ENCODE data around the gene ATOH8. TPM values are rescaled to one million over a fixed set of nuclear protein-coding genes. Genes with fewer than 3 reads are reported as not detected.

ATOH8 gene
- total RNA-seq, 1 experiment from 2014 or later: 0.20 TPM

- no peak overlapping the region for H4K8ac ChIP-seq (replicated peaks; ENCODE audit: insufficient read length, low read depth, low read length)
- H3K9me3 ChIP-seq (ENCODE audit: control insufficient read depth, low read depth, low read length): no peaks in the 10 kb centered on the region
- WGBS (ENCODE audit: extremely low coverage, insufficient read length, low lambda C conversion rate): no CpG with 5 or more reads among the region's 7 CpGs
- peak overlapping the region; percentile 56 for H3K4me2 ChIP-seq (ENCODE audit: insufficient read depth, insufficient read length, low read length)
- no peak overlapping the region for H2BK15ac ChIP-seq (ENCODE audit: low read depth, low read length)
- H4K20me1 ChIP-seq (ENCODE audit: control insufficient read depth, insufficient read depth, insufficient read length): peaks cover 3% of the 10 kb centered on the region
- peaks cover 5% of the 10 kb centered on the region for H3K23me2 ChIP-seq (ENCODE audit: insufficient read length, low read depth, low read length, poor library complexity, severe bottlenecking)
- H3K23ac ChIP-seq (ENCODE audit: insufficient read length, low read depth, low read length): no peak overlapping the region
- TF ChIP-seq CTCF (conservative IDR thresholded peaks at IDR 0.05): no peak
- no peaks in the 10 kb centered on the region; a peak in 1 of 5 replicates for H3K9me3 Mint-ChIP-seq
- no peaks in the 10 kb centered on the region for H3K79me1 ChIP-seq (ENCODE audit: insufficient read depth, low read depth, low read length, poor library complexity, severe bottlenecking)
- H4K5ac ChIP-seq (ENCODE audit: insufficient read length, low read depth, low read length): no peak overlapping the region
- peaks cover 21% of the 10 kb centered on the region; the same call in 1 of the 2 replicates for H3K4me1 ChIP-seq (ENCODE audit: insufficient read depth, low read length)
- H2BK120ac ChIP-seq (ENCODE audit: low read depth, low read length, poor library complexity, severe bottlenecking): no peak overlapping the region
- no peak overlapping the region for H3T11ph ChIP-seq (ENCODE audit: low read length)
- no peak overlapping the region for H3K27ac Mint-ChIP-seq
- H3K27me3 ChIP-seq (ENCODE audit: insufficient read depth, low read length): peaks cover 2% of the 10 kb centered on the region; the same call in 1 of the 2 replicates
- no peak for DNase-seq
- H3K36me3 Mint-ChIP-seq (ENCODE audit: insufficient read depth in 1 of 3, low read depth in 3 of 3): no peaks in the 10 kb centered on the region; a peak in 1 of 7 replicates
- peaks cover 42 to 60% of the 10 kb centered on the region in 2 experiments for H3K4me1 Mint-ChIP-seq
- H3K4me3 Mint-ChIP-seq: peak overlapping the region in 1 of 2 experiments; percentile 75; a peak in 2 of 5 replicates
- H2BK5ac ChIP-seq (ENCODE audit: insufficient read length, low read length): no peak overlapping the region
- H3K18ac ChIP-seq (ENCODE audit: insufficient read length, low read depth, low read length): no peak overlapping the region
- no peak overlapping the region for H3K9ac ChIP-seq (ENCODE audit: extremely low read depth, insufficient read length, low read length)
- no peaks in the 10 kb centered on the region for H3K79me2 ChIP-seq (ENCODE audit: insufficient read depth, low read length)
- no peak overlapping the region for H4K91ac ChIP-seq (ENCODE audit: insufficient read length, low read depth, low read length)
- no peak overlapping the region for H3K14ac ChIP-seq (ENCODE audit: insufficient read depth, low read length)
- no peak overlapping the region for H2AFZ ChIP-seq (ENCODE audit: low read length)
- no peak overlapping the region for H3K56ac ChIP-seq (ENCODE audit: insufficient read length, low read depth, low read length)
- no peak overlapping the region for H3K27ac ChIP-seq (ENCODE audit: insufficient read length, low read depth, low read length)
- H3K4ac ChIP-seq (ENCODE audit: low read depth, low read length): no peak overlapping the region
- H2AK5ac ChIP-seq (ENCODE audit: insufficient read length, low read length): no peak overlapping the region
- H2BK20ac ChIP-seq (ENCODE audit: low read depth, low read length, poor library complexity, severe bottlenecking): no peak overlapping the region
- H3K27me3 Mint-ChIP-seq (ENCODE audit: low read depth): peaks cover 74% of the 10 kb centered on the region
- no peak overlapping the region for H2BK12ac ChIP-seq (ENCODE audit: insufficient read length, low read depth, low read length)
Observed at GRCh38 chr2:85766229-85766628, 12.4 kb downstream of the ATOH8 start.
